ENCODE measurements around the gene KLF2. TPM values are rescaled to one million over a fixed set of nuclear protein-coding genes. Genes with fewer than 3 reads are reported as not detected.

KLF2 gene
- total RNA-seq, 4 donors from 2014 or later = 4.2 to 11.4 (median 8.0) TPM

GRCh38 chr19:16327501-16327900 lies 2.9 kb downstream of the KLF2 start:
- TF ChIP-seq POLR2A (IDR thresholded peaks at IDR 0.05) (no peak), CTCF (IDR thresholded peaks at IDR 0.05) (no peak)
- peaks cover 0 to 16% (median 0%) of the 10 kb centered on the region in 4 donors for H3K27me3 ChIP-seq
- DNase-seq = no peak
- H3K9me3 ChIP-seq = no peaks in the 10 kb centered on the region
- WGBS, 2 donors = 32 to 36% methylated on average over 6 of the region's 6 CpGs
- H3K27ac ChIP-seq = peak overlapping the region; percentile 89 to 96 (median 94)
- peaks cover 0 to 22% (median 0%) of the 10 kb centered on the region in 3 donors for H3K36me3 ChIP-seq
- peaks cover 23 to 70% (median 26%) of the 10 kb centered on the region in 3 donors for H3K4me1 ChIP-seq
- peak overlapping the region; percentile 57 to 91 (median 78) for H3K4me3 ChIP-seq
- intact Hi-C loops (cut with DNase I) = no loop called here

DNA sequence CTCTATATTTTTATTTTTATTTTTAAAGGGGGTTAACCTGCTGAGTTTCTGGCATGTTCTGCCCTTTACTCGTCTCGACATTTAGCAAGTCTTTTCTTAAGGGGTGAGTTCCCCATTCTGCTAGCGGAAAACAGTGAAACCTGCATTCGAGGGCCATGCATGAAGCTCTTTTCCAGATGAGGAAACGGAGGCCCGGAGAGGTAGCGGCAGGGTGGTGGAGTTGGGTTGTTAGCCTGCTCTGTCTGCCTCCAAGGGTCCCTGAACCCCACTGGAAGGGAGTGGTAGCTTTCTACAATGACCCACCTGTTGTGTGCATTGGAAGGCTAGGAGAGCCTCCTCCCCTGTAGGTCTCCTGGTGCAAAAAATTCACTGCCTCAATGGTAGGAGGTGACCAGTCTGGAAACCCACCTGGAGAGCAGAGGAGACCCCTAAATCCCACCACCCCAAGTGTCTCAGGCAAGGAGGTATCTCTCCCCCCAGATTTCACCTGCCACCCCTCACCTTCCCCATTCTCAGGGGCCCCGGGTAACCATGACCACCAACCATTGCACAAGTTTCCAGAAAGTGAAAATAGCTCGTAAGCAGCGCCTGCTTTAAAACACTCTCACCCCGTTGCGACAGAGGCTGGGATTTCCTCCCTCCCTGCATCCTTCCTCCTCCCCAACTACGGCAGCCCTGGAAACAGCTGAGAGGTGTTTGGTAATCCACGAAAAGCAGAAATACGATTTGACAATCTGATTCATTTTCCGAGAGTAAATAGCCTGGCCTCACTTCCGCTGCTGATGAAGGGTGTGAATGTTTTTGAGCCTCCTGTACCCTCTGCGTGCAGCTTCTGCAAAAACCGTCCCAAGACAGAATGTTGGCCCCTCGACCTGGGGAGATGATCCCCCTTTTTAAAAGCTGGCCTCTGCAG lies 3.5 kb downstream of the KLF2 start:
- no peak for DNase-seq
- intact Hi-C loops (cut with DNase I) = no loop called here
- Histone ChIP-seq H3K4me3 (peak overlapping the region; percentile 57 to 91 (median 78)), H3K27ac (peak overlapping the region; percentile 89 to 96 (median 94)), H3K27me3 (peaks cover 0 to 16% (median 0%) of the 10 kb centered on the region in 4 donors), H3K4me1 (peaks cover 23 to 70% (median 26%) of the 10 kb centered on the region in 3 donors), H3K9me3 (no peaks in the 10 kb centered on the region), H3K36me3 (peaks cover 0 to 22% (median 0%) of the 10 kb centered on the region in 3 donors)
- WGBS, 2 donors = 33 to 34% methylated on average over 16 to 19 of the region's 20 CpGs
- TF ChIP-seq CTCF (IDR thresholded peaks at IDR 0.05) (no peak), POLR2A (IDR thresholded peaks at IDR 0.05) (no peak)

- peak overlapping the region; percentile 89 to 96 (median 94) for H3K27ac ChIP-seq
- H3K27me3 ChIP-seq = peaks cover 0 to 16% (median 0%) of the 10 kb centered on the region in 4 donors
- no peak for DNase-seq
- H3K4me1 ChIP-seq = peaks cover 19 to 67% (median 21%) of the 10 kb centered on the region in 3 donors
- H3K36me3 ChIP-seq = peaks cover 0 to 22% (median 0%) of the 10 kb centered on the region in 3 donors
- WGBS, 2 donors = 46 to 49% methylated on average over 11 of the region's 11 CpGs
- intact Hi-C loops (cut with DNase I) = no loop called here
- H3K4me3 ChIP-seq = peak overlapping the region in 3 of 4 donors; percentile 57 to 91 (median 74)
- TF ChIP-seq CTCF (IDR thresholded peaks at IDR 0.05) (no peak), POLR2A (IDR thresholded peaks at IDR 0.05) (no peak)
- H3K9me3 ChIP-seq = no peaks in the 10 kb centered on the region
These were observed 4.3 kb downstream of the KLF2 start for GRCh38 chr19:16328824-16329482.

DNA sequence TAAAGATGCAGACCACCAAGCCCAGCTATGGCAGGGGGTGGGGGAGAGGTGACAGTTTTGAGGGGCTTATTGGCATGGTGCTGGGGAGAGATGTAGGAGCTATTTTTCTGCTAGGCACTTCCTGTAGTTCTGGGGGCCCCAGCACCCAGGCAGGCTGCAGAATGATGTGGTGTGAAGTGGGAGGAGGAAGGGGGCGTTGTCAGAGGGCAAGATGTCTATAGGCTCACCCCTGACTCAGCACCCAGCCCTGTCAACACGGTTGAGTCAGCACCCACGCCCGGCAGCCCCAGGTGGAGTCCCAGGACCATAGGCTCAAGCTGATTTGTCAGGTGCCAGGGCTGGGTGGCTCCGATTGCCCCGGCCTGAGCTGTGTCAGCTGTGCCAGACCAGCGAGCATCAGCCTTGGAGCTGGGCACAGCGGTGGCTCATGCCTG lies 5.8 kb downstream of the KLF2 start:
- peak; percentile 57 for DNase-seq
- peak overlapping the region; percentile 19 to 74 (median 72) for H3K27ac ChIP-seq
- H3K36me3 ChIP-seq = peaks cover 0 to 22% (median 0%) of the 10 kb centered on the region in 3 donors
- peaks cover 0 to 6% (median 0%) of the 10 kb centered on the region in 4 donors for H3K27me3 ChIP-seq
- peaks cover 15 to 56% (median 16%) of the 10 kb centered on the region in 3 donors for H3K4me1 ChIP-seq
- WGBS, 2 donors = 20 to 40% methylated on average over 1 to 3 of the region's 8 CpGs
- no peak overlapping the region for H3K4me3 ChIP-seq
- intact Hi-C loops (cut with DNase I) = no loop called here
- TF ChIP-seq POLR2A (IDR thresholded peaks at IDR 0.05) (peak in 1 of 4 donors; percentile 29), CTCF (IDR thresholded peaks at IDR 0.05) (no peak)
- H3K9me3 ChIP-seq = no peaks in the 10 kb centered on the region

Data from esophagus squamous epithelium (tissue), 5 donors.